ENCODE measurements around the gene DSG2. TPM values are rescaled to one million over a fixed set of nuclear protein-coding genes. Genes with fewer than 3 reads are reported as not detected.

DSG2 gene
- total RNA-seq, 1 donor from 2014 or later = 10.5 TPM

DNA sequence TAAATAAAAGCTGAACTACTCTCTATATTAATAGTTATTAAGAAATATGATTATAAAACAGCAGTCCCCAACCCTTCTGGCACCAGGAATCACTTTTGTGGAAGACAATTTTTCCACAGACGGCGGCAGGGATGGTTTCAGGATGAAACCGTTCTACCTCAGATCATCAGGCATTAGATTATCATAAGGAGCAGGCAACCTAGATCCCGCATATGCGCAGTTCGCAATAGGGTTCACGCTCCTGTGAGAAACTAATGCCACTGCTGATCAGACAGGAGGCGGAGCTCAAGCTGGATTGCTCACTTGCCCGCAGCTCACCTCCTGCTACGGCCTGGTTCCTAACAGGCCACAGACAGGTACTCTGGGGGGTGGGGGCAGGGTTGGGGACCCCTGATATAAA is 19.3 kb upstream of the DSG2 start:
- Histone ChIP-seq H3K4me3 (no peak overlapping the region), H3K36me3 (no peaks in the 10 kb centered on the region), H3K4me1 (no peaks in the 10 kb centered on the region), H3K27ac (no peak overlapping the region), H3K9me3 (no peaks in the 10 kb centered on the region), H3K27me3 (no peaks in the 10 kb centered on the region)
- TF ChIP-seq, protein P1, sequence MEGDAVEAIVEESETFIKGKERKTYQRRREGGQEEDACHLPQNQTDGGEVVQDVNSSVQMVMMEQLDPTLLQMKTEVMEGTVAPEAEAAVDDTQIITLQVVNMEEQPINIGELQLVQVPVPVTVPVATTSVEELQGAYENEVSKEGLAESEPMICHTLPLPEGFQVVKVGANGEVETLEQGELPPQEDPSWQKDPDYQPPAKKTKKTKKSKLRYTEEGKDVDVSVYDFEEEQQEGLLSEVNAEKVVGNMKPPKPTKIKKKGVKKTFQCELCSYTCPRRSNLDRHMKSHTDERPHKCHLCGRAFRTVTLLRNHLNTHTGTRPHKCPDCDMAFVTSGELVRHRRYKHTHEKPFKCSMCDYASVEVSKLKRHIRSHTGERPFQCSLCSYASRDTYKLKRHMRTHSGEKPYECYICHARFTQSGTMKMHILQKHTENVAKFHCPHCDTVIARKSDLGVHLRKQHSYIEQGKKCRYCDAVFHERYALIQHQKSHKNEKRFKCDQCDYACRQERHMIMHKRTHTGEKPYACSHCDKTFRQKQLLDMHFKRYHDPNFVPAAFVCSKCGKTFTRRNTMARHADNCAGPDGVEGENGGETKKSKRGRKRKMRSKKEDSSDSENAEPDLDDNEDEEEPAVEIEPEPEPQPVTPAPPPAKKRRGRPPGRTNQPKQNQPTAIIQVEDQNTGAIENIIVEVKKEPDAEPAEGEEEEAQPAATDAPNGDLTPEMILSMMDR (IDR thresholded peaks at IDR 0.05) = no peak
- intact Hi-C loops (cut with DNase I) = no loop called here
- DNase-seq (ENCODE audit: low spot score in 2 of 2) = no peak

DNA sequence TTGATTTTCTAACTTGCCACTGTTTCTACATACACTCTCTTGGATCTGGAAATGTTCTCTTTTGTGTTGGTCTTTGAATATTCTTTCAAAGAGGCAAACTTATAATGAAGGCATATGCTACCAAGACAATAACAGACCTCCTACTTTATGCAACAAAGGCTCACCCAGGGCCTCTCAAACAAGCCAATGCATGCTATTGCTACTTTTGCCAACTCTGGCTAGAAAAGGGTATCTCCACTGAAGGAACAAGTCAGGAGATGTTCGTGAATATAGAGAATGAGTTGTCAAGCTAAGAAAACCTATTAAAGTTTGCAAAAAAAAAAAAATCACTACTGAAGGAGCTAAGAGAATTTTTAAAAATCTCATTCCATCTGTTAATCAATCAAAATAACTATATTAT is 15.9 kb upstream of the DSG2 start:
- intact Hi-C loops (cut with DNase I) = no loop called here
- DNase-seq (ENCODE audit: low spot score in 2 of 2) = no peak
- H3K9me3 ChIP-seq = no peaks in the 10 kb centered on the region
- H3K4me1 ChIP-seq = no peaks in the 10 kb centered on the region
- no peaks in the 10 kb centered on the region for H3K36me3 ChIP-seq
- TF ChIP-seq, protein P1 (IDR thresholded peaks at IDR 0.05) = no peak
- no peak overlapping the region for H3K27ac ChIP-seq
- H3K27me3 ChIP-seq = no peaks in the 10 kb centered on the region
- no peak overlapping the region for H3K4me3 ChIP-seq

DNA sequence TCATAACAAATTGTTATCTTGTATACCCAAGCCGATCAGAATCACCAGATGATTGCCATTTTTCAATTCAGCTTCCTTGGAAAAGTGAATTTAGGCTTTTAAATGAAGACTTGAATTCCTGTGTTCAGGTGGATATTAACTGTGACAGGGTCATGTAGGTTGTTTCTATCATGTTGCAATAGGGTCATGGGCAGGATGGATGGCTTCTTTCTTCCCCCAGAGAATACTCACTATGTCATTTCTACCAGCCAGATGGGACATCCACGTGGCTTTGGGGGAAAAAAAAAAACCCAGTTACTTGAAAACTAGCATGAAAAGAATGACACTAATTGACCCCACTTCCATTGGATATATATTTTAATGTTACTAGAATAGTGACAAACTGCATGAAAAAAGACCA is 14.6 kb upstream of the DSG2 start:
- DNase-seq (ENCODE audit: low spot score in 2 of 2) = no peak
- TF ChIP-seq, protein P1 (IDR thresholded peaks at IDR 0.05) = no peak
- Histone ChIP-seq H3K4me1 (no peaks in the 10 kb centered on the region), H3K9me3 (no peaks in the 10 kb centered on the region), H3K27ac (no peak overlapping the region), H3K4me3 (no peak overlapping the region), H3K36me3 (no peaks in the 10 kb centered on the region), H3K27me3 (no peaks in the 10 kb centered on the region)
- intact Hi-C loops (cut with DNase I) = no loop called here

DNA sequence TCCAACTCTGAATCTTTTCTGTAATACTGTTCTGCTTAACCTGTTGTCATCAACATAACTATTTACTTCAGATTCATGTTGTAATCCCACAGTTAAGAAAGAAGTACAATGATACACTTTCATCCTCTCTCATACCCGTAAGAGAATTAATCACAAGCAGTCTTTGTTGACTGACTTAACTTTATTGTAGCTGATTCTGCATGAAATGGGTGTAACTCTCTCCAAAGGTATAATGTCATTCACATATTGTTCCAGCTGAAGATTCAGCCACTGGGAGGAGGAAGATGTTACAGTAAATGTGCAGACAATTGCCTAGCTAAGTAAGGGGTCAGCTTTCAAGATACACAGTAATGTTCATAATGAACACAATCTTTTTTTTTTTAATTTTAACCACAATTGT is 13.5 kb upstream of the DSG2 start:
- Histone ChIP-seq H3K9me3 (no peaks in the 10 kb centered on the region), H3K27ac (no peak overlapping the region), H3K27me3 (no peaks in the 10 kb centered on the region), H3K4me1 (no peaks in the 10 kb centered on the region), H3K4me3 (no peak overlapping the region), H3K36me3 (no peaks in the 10 kb centered on the region)
- TF ChIP-seq, protein P1 (IDR thresholded peaks at IDR 0.05) = no peak
- intact Hi-C loops (cut with DNase I) = no loop called here
- DNase-seq (ENCODE audit: low spot score in 2 of 2) = no peak

DNA sequence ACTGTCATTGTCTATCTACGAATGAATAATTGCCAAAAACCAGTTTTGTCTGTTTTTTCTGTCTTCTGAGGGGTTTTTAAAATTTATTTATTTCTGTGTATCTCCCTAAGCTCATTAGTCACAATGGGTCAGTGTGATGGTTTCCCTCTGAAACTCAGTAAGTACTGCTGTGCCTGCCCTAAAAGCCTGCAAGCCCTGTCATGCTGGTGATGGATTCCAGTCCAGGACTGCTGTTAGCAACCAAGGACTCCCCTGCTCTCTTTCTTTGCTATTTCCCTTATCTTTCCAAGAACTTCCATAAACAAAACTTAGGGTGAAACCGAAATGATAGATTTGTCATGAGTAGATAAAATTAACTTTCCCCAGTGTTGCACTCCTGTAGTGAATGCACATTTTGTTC is 11.8 kb upstream of the DSG2 start:
- H3K36me3 ChIP-seq = no peaks in the 10 kb centered on the region
- intact Hi-C loops (cut with DNase I) = no loop called here
- TF ChIP-seq, protein P1 (IDR thresholded peaks at IDR 0.05) = no peak
- H3K4me3 ChIP-seq = no peak overlapping the region
- H3K27ac ChIP-seq = no peak overlapping the region
- no peaks in the 10 kb centered on the region for H3K9me3 ChIP-seq
- no peaks in the 10 kb centered on the region for H3K4me1 ChIP-seq
- no peaks in the 10 kb centered on the region for H3K27me3 ChIP-seq
- no peak for DNase-seq (ENCODE audit: low spot score in 2 of 2)
